Bronchial smooth muscle cell (primary cell): ENCODE data around the gene CATSPER3. TPM values are rescaled to one million over a fixed set of nuclear protein-coding genes. Genes with fewer than 3 reads are reported as not detected.

ENCODE experiments used
- total RNA-seq: library from RNA; depleted of rRNA; stranded (reverse); fragments of >200 nt; gene quantifications from 2 replicates; pipeline ENCODE4 v1.2.1, GENCODE V29; 2014

CATSPER3 gene
- 0.16 and 0.17 TPM in 2 replicates for total RNA-seq

DNA sequence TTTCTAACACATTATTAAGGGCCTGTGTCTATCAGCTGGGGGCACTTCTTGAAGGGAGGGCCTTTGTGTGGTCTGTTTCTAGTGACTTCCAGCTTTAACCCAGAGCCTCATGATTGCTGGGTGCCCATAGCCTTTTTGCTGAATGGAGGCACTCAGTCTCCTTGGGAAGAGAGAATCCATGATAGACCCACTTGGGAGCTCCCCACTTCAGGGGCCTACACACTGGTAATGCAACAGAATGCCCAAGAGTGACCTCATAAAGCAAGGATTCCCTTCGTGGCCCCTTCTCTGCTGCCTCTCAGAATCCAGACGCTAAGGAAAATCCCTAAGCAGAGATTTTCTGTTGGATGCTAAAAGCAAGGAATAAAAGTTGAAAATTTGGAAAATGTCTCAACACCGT, at the start of gene CATSPER3:
CATSPER3 (plus strand) TSS at position 301 of the 400 bp plus-strand sequence; CDS start at position 386, 85 bp downstream.

DNA sequence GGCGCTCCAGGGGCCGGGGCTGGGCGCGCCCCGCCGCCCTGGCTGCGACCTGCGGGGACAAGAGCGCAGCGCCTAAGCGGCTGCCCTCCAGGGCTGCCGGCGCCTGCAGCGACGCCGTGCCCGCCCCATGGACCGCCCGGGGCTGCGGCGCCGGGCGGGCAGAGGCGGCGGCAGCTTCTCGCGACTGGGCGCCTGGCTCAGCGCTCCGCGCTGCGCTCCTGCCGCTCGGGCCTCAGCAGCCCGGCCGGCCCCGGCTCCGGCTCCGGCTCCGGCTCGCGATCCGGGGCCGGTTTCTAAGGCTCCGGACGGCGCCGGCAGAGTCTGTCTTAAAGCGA, 66.2 kb downstream of the CATSPER3 start, which contains the start of gene PITX1:
PITX1 (minus strand) TSS at position 328 of the 335 bp plus-strand sequence. CDS start 347 bp downstream, outside the sequence.

Other genes starting within 250 kb of the CATSPER3 start
- 56.8 and 61.3 TPM in 2 replicates for gene CAMLG, start 229.4 kb upstream of the CATSPER3 start, total RNA-seq
- gene DDX46, start 209.1 kb upstream of the CATSPER3 start, total RNA-seq: 17.3 and 20.5 TPM in 2 replicates
- gene C5orf24, start 121.9 kb upstream of the CATSPER3 start, total RNA-seq: 21.9 and 29.0 TPM in 2 replicates
- gene TXNDC15, start 93.5 kb upstream of the CATSPER3 start, total RNA-seq: 88.6 and 146 TPM in 2 replicates
- 1.7 and 3.2 TPM in 2 replicates for gene PCBD2, start 62.8 kb upstream of the CATSPER3 start, total RNA-seq
- 0.47 and 4.1 TPM in 2 replicates for gene PITX1, start 66.3 kb downstream of the CATSPER3 start, total RNA-seq